Measurements from ENCODE around the gene PCIF1.
"Not testable (repeated sequence)": the region's sequence is repeated elsewhere in the genome, so short reads cannot be mapped to it uniquely, and the experiment has no call there.

Gene PCIF1

DNA sequence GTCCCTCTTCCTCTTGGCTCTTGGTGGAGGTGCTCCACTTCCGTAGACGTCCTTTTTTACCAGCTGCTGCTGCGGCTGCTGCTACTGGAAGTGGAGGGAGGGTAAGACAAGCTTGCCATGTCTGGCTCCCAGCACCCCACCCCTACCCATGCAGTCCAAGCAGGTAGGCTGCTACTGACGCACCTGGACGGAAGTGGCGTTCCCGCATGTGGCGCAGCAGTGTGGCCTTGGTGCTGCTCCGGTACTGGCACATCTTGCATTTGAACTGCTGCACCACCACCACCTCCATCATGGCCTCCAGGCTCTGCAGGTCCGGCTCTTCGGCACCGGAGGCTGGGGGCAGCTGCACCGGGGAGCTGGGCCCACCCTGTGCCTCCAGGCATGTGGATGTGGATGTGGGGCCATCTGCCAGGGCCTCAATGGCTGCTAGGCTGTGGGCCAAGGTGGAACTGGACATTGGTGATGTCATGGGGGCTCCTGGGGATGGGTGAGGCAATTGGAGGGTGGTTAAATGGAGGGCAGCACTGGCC is 33.1 kb downstream of the PCIF1 start:
- DNase-seq (ENCODE audit: low spot score): no peak

- no peak for DNase-seq (ENCODE audit: low spot score)
Measured at GRCh38 chr20:45968081-45968671, 33.7 kb downstream of the PCIF1 start.

DNA sequence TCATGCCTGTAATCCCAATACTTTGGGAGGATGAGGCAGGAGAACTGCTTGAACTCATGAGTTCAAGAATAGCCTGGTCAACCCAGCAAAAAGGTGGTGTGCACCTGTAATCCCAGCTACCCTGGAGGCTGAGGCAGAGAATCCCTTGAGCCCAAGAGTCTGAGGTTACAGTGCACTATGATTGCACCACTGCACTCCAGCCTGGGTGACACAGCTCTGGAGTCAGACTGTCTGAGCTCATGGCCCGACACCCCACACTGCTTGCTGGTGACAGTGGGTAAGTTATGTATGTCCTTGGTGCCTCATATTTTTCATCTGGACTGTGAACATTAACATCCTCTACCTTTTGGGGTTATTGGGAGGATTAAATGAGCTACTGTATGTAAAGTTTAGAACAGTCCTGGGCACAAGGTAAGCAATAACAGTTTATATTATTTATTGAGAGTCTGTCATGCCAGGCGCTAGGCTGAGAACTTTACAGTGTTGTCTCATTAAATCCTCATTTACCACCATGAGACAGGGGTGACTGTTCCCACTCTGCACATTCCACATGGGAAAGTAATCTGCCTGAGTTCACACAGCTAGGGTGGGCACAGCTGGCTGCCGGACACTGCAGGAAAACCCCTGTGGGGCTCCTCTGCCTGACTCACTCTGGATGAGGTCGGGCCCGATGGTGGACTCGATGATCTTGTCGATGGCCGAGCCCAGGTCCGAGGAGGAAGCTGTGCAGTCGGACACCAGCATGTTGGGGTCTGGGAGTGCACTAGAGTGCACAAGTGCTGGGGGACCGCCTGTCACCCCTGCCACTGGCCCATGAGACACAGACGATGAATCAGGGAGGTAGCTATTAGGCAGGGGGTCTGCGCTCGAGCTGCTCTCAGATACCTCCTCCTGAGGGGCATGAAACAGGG is 34.6 kb downstream of the PCIF1 start:
- DNase-seq (ENCODE audit: low spot score): no peak

GRCh38 chr20:45969712-45970634 is 35.5 kb downstream of the PCIF1 start:
- peak; percentile 26 for DNase-seq (ENCODE audit: low spot score)

- no peak for DNase-seq (ENCODE audit: low spot score)
Measured at GRCh38 chr20:45970646-45971424, 36.4 kb downstream of the PCIF1 start.

DNA sequence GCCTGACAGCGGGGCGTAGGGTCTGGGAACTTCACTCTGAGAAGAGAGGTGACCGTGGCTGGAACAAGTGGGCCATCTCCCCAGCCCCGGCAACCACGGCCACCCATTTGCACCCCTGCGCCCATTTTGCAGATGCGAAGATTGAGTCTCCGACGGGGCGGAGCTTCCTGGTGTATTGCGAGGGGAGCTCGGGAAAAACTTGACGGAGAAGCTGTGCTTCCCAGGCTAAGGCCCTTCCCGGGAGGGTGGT is 36.9 kb downstream of the PCIF1 start:
- no peak for DNase-seq (ENCODE audit: low spot score)

GRCh38 chr20:45971675-45972499 is 37.4 kb downstream of the PCIF1 start, which contains the start of gene ZNF335:
TSS of gene ZNF335 (minus strand) at chr20:45972203. CDS start at chr20:45971410, 793 bp downstream.
- DNase-seq (ENCODE audit: low spot score): peak; percentile 97

DNA sequence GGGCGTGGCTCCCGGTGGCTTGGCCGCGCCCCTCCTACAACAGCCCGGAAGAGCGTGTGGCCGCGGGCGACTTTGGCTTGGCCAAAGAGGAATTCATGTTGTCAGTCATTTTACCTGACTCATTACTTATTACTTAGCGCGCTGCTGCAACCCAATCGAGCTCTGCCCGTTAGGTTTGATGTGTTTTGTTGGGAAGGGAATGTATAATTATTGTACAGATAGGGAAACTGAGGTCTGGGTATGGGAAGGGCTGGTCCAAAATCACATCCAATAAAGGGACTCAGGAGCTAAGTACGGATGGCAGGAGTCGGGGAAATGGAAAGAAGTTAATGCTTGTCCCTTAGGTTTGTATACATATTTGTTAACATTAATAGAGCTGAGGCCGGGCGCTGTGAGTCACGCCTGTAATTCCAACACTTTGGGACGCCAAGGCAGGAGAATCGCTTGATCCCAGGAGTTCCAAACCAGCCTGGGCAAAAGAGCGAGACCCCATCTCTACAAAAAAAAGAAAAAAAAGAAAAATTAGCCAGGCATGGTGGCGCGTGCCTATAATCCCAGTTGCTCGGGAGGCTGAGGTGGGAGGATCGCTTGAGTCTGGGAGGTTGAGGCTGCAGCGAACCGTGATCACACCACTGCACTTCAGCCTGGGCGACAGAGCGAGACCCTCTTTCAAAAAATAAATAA is 38.2 kb downstream of the PCIF1 start:
- peak; percentile 95 for DNase-seq (ENCODE audit: low spot score)

GRCh38 chr20:45974896-45975565 is 40.5 kb downstream of the PCIF1 start:
- DNase-seq (ENCODE audit: low spot score): no peak

GRCh38 chr20:45975686-45976085 is 41.2 kb downstream of the PCIF1 start:
- DNase-seq (ENCODE audit: low spot score): no peak

DNA sequence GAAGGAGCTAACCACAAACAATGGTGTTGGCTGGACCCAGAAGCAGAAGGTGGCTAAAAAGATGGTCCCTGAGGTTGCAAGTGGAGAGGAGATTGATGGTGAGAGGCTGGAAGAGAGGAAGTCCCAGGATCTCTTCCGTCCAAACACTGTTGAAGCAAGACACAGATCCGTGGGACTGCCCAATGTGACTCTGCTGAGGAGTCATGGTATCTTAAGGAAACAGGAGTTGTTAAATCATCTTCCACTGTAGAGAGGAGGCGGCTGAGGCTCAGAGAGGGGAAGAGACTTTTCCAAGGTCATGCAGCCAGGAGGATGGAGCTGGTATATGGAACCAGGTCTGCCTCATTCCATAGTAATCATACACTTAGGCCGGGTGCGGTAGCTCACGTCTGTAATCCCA is 41.6 kb downstream of the PCIF1 start:
- no peak for DNase-seq (ENCODE audit: low spot score)

GRCh38 chr20:45981261-45981660 is 46.8 kb downstream of the PCIF1 start:
- no peak for DNase-seq (ENCODE audit: low spot score)

GRCh38 chr20:45983279-45983743 is 48.8 kb downstream of the PCIF1 start:
- no peak for DNase-seq (ENCODE audit: low spot score)

DNA sequence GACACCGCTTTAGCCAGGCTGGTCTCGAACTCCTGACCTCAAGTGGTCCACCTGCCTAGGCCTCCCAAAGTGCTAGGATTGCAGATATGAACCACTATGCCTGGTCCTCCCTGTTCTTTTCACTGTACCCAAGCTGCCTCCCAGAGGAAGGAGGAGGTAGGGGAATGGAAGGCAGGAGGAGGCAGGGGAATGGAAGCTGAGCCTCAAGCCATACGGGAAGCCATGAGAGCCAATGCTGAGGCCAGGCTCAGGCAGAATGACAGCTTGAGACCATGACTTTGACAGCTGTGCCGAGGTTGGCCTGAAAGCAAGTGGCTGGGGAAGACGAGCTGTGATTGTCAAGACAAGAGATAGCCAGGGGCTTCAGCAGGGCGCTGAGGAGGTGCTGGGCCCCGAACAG is 51.1 kb downstream of the PCIF1 start:
- DNase-seq (ENCODE audit: low spot score): no peak

GRCh38 chr20:45987108-45987780 is 52.8 kb downstream of the PCIF1 start:
- peak; percentile 71 for DNase-seq (ENCODE audit: low spot score)

DNA sequence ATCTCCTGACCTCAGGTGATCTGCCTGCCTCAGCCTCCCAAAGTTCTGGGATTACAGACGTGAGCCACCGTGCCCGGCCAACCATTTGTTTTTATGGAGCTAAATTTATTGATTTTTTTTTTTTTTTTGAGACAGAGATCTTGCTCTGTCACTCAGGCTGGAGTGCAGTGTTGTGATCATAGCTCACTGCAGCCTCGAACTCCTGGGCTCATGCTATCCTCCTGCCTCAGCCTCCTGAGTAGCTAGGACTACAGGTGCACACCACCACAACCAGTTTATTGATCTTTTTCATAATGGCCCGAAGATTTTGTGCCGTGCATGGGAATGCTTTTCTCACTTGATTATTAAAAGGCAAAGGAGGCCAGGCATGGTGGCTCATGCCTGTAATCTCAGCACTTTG is 54.3 kb downstream of the PCIF1 start:
- DNase-seq (ENCODE audit: low spot score): not testable (repeated sequence)

DNA sequence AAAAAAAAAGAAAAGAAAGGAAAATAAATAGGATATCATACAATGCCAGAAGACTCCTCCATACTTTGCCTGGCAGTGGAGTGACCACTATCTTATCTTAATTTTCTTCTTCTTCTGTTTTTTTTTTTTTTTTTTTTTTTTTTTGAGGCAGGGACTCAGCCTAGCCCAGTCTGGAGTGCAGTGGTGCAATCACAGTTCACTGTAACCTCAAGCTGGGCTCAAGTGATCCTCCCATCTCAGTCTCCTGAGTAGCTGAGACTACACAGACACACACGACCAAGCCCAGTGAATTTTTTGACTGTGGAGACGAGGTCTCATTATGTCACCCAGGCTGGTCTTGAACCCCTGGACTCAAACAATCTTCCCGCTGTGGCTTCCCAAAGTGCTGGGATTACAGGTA is 57.1 kb downstream of the PCIF1 start:
- no peak for DNase-seq (ENCODE audit: low spot score)

- no peak for DNase-seq (ENCODE audit: low spot score)
Measured at GRCh38 chr20:45993197-45993951, 58.9 kb downstream of the PCIF1 start.
